Measurements from ENCODE around the gene CCN2. TPM values are rescaled to one million over a fixed set of nuclear protein-coding genes. Genes with fewer than 3 reads are reported as not detected.
"Not testable (repeated sequence)": the region's sequence is repeated elsewhere in the genome, so short reads cannot be mapped to it uniquely, and the experiment has no call there.

CCN2 gene
- polyA plus RNA-seq, 1 experiment = 326 TPM

DNA sequence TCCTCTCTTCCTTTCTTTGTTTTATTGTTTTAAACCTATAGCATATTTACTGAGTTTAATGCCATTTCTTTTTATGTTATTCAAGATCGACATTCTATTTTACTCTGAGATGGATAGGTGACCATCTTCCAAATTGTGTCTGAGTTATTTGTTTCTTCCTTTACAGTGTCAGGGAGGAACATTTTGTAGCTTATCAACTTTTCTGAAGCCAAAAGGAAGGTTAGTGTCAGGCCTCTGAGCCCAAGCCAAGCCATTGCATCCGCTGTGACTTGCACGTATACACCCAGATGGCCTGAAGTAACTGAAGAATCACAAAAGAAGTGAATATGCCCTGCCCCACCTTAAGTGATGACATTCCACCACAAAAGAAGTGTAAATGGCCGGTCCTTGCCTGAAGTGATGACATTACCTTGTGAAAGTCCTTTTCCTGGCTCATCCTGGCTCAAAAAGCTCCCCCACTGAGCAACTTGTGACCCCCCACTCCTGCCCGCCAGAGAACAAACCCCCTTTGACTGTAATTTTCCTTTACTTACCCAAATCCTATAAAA, 49.8 kb downstream of the CCN2 start:
- DNase-seq (ENCODE audit: low read depth); H3K4me3 ChIP-seq (ENCODE audit: low read depth, low read length); H3K27me3 ChIP-seq (ENCODE audit: control insufficient read depth, insufficient read depth, low read length); H3K36me3 ChIP-seq (ENCODE audit: control insufficient read depth, insufficient read depth, low read length); POLR2A ChIA-PET: not testable (repeated sequence)
- CTCF ChIA-PET = interaction anchor here (2.5 kb wide), 1 partner anchor 206 kb away, joined by 10 read pairs; no protein-coding TSS in a partner anchor

DNA sequence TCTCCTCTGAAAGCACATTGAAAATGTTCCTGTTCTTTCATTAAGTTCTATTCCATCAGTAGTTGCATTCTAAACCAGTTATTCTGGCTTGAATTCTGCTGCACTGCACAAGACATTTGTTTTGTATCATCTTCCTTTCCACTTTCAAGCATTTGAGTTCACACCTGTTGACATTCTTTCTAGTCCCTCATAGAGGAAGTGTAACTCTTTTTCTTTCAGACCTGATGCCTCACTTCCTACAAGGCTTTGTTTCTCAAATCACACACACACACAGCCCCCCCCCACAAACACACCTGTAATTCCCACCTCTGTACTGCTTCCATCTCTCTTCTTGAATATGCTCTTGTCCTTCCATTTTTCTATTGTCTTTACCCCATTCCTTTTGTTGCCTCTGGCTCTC, 50.9 kb downstream of the CCN2 start:
- TF ChIP-seq, protein P1, sequence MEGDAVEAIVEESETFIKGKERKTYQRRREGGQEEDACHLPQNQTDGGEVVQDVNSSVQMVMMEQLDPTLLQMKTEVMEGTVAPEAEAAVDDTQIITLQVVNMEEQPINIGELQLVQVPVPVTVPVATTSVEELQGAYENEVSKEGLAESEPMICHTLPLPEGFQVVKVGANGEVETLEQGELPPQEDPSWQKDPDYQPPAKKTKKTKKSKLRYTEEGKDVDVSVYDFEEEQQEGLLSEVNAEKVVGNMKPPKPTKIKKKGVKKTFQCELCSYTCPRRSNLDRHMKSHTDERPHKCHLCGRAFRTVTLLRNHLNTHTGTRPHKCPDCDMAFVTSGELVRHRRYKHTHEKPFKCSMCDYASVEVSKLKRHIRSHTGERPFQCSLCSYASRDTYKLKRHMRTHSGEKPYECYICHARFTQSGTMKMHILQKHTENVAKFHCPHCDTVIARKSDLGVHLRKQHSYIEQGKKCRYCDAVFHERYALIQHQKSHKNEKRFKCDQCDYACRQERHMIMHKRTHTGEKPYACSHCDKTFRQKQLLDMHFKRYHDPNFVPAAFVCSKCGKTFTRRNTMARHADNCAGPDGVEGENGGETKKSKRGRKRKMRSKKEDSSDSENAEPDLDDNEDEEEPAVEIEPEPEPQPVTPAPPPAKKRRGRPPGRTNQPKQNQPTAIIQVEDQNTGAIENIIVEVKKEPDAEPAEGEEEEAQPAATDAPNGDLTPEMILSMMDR (IDR thresholded peaks at IDR 0.05; ENCODE audit: insufficient read depth, low read depth, low read length) = no peak
- H3K27me3 ChIP-seq (ENCODE audit: control insufficient read depth, insufficient read depth, low read length) = 0 out of 2 replicates have a peak, but pooled peaks cover 2% of the 10 kb centered on the region
- ChIA-PET POLR2A (no interaction called here), CTCF (interaction anchor here (1.7 to 2.5 kb wide), 2 partner anchors 10 to 205 kb away, joined by 5 to 10 read pairs; no protein-coding TSS in a partner anchor)
- no peak for DNase-seq (ENCODE audit: low read depth)
- no peak overlapping the region for H3K4me3 ChIP-seq (ENCODE audit: low read depth, low read length)
- no peaks in the 10 kb centered on the region for H3K36me3 ChIP-seq (ENCODE audit: control insufficient read depth, insufficient read depth, low read length)

- no peaks in the 10 kb centered on the region for H3K36me3 ChIP-seq (ENCODE audit: control insufficient read depth, insufficient read depth, low read length)
- no peak for DNase-seq (ENCODE audit: low read depth)
- 0 out of 2 replicates have a peak, but pooled peaks cover 2% of the 10 kb centered on the region for H3K27me3 ChIP-seq (ENCODE audit: control insufficient read depth, insufficient read depth, low read length)
- H3K4me3 ChIP-seq (ENCODE audit: low read depth, low read length) = no peak overlapping the region
- ChIA-PET POLR2A (no interaction called here), CTCF (interaction anchor here (1.7 kb wide), 1 partner anchor 11 kb away, joined by 5 read pairs; no protein-coding TSS in a partner anchor)
- TF ChIP-seq, protein P1 (IDR thresholded peaks at IDR 0.05; ENCODE audit: insufficient read depth, low read depth, low read length) = no peak
Measured at GRCh38 chr6:131898718-131899117, 52.5 kb downstream of the CCN2 start.

Other genes starting within 250 kb of the CCN2 start
- gene OR2A4, start 250.0 kb downstream of the CCN2 start, polyA plus RNA-seq (2011; rRNA removed) = not detected in 2 replicates
- gene CTAGE9, start 240.4 kb downstream of the CCN2 start, polyA plus RNA-seq (2011; rRNA removed) = not detected in 2 replicates
- gene ENPP1, start 143.4 kb downstream of the CCN2 start, polyA plus RNA-seq (2011; rRNA removed) = 8.0 and 15.8 TPM in 2 replicates